GM23338 (cell line): ENCODE data around the gene SERGEF.

ENCODE experiments used
- EZH2 ChIP-seq: fragments of 200-600 bp; sonication (generic); IDR thresholded peaks from one replicate; pipeline ENCODE4 v1.8.0; 2017; ENCODE audit warnings: antibody characterized with exemption, mild to moderate bottlenecking, low read depth; ENCODE audit not compliant: unreplicated experiment
- EZH2phosphoT487 ChIP-seq: fragments of 200-600 bp; sonication (generic); IDR thresholded peaks from one replicate; pipeline ENCODE4 v1.8.1; 2018; ENCODE audit warnings: antibody characterized with exemption; ENCODE audit not compliant: unreplicated experiment
- NANOG ChIP-seq: IDR thresholded peaks from 2 replicates; pipeline ENCODE4 v1.6.1; 2016; ENCODE audit warnings: antibody characterized with exemption, borderline replicate concordance
- TF ChIP-seq, protein P1 (sequence below), 2 experiments: fragments of 200-600 bp in 1 of 2; sonication (generic) in 1 of 2; conservative IDR thresholded peaks; 2 replicates each; pipeline versions ENCODE4 v1.5.1 to v1.6.1; 2016 to 2017; ENCODE audit warnings: antibody characterized with exemption in 2 of 2, low read depth in 2 of 2, mild to moderate bottlenecking in 2 of 2, moderate library complexity in 1 of 2
- TF ChIP-seq, protein P2 (sequence below): IDR thresholded peaks from one replicate; pipeline ENCODE4 v1.6.1; 2018; ENCODE audit warnings: antibody characterized with exemption; ENCODE audit not compliant: unreplicated experiment
- TF ChIP-seq, protein P3 (sequence below): IDR thresholded peaks from 2 replicates; pipeline ENCODE4 v1.6.1; 2016; ENCODE audit warnings: antibody characterized with exemption

GRCh38 chr11:17777738-17778091 is 235.1 kb downstream of the SERGEF start:
- TF ChIP-seq, protein P1, sequence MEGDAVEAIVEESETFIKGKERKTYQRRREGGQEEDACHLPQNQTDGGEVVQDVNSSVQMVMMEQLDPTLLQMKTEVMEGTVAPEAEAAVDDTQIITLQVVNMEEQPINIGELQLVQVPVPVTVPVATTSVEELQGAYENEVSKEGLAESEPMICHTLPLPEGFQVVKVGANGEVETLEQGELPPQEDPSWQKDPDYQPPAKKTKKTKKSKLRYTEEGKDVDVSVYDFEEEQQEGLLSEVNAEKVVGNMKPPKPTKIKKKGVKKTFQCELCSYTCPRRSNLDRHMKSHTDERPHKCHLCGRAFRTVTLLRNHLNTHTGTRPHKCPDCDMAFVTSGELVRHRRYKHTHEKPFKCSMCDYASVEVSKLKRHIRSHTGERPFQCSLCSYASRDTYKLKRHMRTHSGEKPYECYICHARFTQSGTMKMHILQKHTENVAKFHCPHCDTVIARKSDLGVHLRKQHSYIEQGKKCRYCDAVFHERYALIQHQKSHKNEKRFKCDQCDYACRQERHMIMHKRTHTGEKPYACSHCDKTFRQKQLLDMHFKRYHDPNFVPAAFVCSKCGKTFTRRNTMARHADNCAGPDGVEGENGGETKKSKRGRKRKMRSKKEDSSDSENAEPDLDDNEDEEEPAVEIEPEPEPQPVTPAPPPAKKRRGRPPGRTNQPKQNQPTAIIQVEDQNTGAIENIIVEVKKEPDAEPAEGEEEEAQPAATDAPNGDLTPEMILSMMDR (conservative IDR thresholded peaks at IDR 0.05; ENCODE audit: low read depth in 2 of 2) = no peak
- TF ChIP-seq, protein P2, sequence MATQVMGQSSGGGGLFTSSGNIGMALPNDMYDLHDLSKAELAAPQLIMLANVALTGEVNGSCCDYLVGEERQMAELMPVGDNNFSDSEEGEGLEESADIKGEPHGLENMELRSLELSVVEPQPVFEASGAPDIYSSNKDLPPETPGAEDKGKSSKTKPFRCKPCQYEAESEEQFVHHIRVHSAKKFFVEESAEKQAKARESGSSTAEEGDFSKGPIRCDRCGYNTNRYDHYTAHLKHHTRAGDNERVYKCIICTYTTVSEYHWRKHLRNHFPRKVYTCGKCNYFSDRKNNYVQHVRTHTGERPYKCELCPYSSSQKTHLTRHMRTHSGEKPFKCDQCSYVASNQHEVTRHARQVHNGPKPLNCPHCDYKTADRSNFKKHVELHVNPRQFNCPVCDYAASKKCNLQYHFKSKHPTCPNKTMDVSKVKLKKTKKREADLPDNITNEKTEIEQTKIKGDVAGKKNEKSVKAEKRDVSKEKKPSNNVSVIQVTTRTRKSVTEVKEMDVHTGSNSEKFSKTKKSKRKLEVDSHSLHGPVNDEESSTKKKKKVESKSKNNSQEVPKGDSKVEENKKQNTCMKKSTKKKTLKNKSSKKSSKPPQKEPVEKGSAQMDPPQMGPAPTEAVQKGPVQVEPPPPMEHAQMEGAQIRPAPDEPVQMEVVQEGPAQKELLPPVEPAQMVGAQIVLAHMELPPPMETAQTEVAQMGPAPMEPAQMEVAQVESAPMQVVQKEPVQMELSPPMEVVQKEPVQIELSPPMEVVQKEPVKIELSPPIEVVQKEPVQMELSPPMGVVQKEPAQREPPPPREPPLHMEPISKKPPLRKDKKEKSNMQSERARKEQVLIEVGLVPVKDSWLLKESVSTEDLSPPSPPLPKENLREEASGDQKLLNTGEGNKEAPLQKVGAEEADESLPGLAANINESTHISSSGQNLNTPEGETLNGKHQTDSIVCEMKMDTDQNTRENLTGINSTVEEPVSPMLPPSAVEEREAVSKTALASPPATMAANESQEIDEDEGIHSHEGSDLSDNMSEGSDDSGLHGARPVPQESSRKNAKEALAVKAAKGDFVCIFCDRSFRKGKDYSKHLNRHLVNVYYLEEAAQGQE = no peak
- no peak for TF ChIP-seq EZH2
- TF ChIP-seq, protein P3, sequence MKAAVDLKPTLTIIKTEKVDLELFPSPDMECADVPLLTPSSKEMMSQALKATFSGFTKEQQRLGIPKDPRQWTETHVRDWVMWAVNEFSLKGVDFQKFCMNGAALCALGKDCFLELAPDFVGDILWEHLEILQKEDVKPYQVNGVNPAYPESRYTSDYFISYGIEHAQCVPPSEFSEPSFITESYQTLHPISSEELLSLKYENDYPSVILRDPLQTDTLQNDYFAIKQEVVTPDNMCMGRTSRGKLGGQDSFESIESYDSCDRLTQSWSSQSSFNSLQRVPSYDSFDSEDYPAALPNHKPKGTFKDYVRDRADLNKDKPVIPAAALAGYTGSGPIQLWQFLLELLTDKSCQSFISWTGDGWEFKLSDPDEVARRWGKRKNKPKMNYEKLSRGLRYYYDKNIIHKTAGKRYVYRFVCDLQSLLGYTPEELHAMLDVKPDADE = no peak
- TF ChIP-seq EZH2phosphoT487 = no peak
- no peak for TF ChIP-seq NANOG
